HEK293 (cell line): ENCODE data around the gene CLASP2.

Source experiments
- CTCF ChIA-PET: fragments of 350-600 bp; formaldehyde crosslinking; extraction: SDS; loops from one replicate; lab custom pipeline; 2021; ENCODE audit warnings: antibody characterized with exemption; lab: Yijun Ruan, JAX
- POLR2A ChIA-PET: fragments of 300-600 bp; formaldehyde crosslinking; extraction: SDS; loops from one replicate; lab custom pipeline; 2020; ENCODE audit warnings: antibody characterized with exemption, inconsistent platforms; lab: Yijun Ruan, JAX
- H3K27ac ChIP-seq: fragments of 200-500 bp; sonication (Bioruptor generic); 2 replicates; pipeline ENCODE4 v1.5.1; 2014; ENCODE audit warnings: low read depth, low read length, control low read depth, inconsistent platforms; ENCODE audit errors: extremely low read depth
- H3K36me3 ChIP-seq, 2 experiments: fragments of 200-500 bp in 1 of 2; sonication (Bioruptor generic) in 1 of 2; 1 replicate in 1 of 2; 2 replicates in 1 of 2; pipeline ENCODE4 v1.5.1; 2014 to 2017; ENCODE audit warnings: inconsistent platforms in 2 of 2, low read length in 2 of 2; ENCODE audit not compliant: control insufficient read depth in 2 of 2, insufficient read depth in 1 of 2
- H3K4me1 ChIP-seq: fragments of 200-500 bp; sonication (Bioruptor generic); 2 replicates; pipeline ENCODE4 v1.5.1; 2014; ENCODE audit warnings: mild to moderate bottlenecking, low read length, inconsistent platforms; ENCODE audit not compliant: control insufficient read depth, insufficient read depth
- H3K4me3 ChIP-seq: 2 replicates; pipeline ENCODE4 v1.5.1; 2011; ENCODE audit warnings: low read depth, mild to moderate bottlenecking, control low read depth, low read length, moderate library complexity
- H3K9me3 ChIP-seq: fragments of 200-500 bp; sonication (Bioruptor generic); 2 replicates; pipeline ENCODE4 v1.5.1; 2014; ENCODE audit warnings: low read depth, low read length, inconsistent platforms; ENCODE audit not compliant: control insufficient read depth, insufficient read depth
- ATF2 ChIP-seq: fragments of 450-650 bp; formaldehyde crosslinking; IDR thresholded peaks from 2 replicates; pipeline ENCODE4 v1.5.1; 2016; ENCODE audit warnings: missing biosample characterization, missing genetic modification characterization, low read depth
- GLIS1 ChIP-seq: fragments of 450-650 bp; formaldehyde crosslinking; IDR thresholded peaks from 2 replicates; pipeline ENCODE4 v1.5.1; 2016; ENCODE audit warnings: missing biosample characterization, missing genetic modification characterization
- HOXA7 ChIP-seq: sonication (generic); formaldehyde crosslinking; IDR thresholded peaks from 2 replicates; pipeline ENCODE4 v1.8.1; 2022; ENCODE audit warnings: missing genetic modification reagents, borderline replicate concordance
- PRDM2 ChIP-seq: fragments of 450-650 bp; formaldehyde crosslinking; IDR thresholded peaks from 2 replicates; pipeline ENCODE4 v1.5.1; 2016; ENCODE audit warnings: missing biosample characterization, missing genetic modification characterization, borderline replicate concordance
- SETDB1 ChIP-seq: IDR thresholded peaks from one replicate; pipeline ENCODE4 v1.6.1; 2017; ENCODE audit warnings: mild to moderate bottlenecking, low read length, moderate library complexity, mixed read lengths; ENCODE audit not compliant: insufficient read length
- SP7 ChIP-seq: fragments of 450-650 bp; formaldehyde crosslinking; IDR thresholded peaks from 2 replicates; pipeline ENCODE4 v1.5.1; 2016; ENCODE audit warnings: missing biosample characterization, missing genetic modification characterization
- ZBTB20 ChIP-seq: fragments of 450-650 bp; formaldehyde crosslinking; IDR thresholded peaks from 2 replicates; pipeline ENCODE4 v1.5.1; 2016; ENCODE audit warnings: missing biosample characterization, missing genetic modification characterization
- ZNF148 ChIP-seq: fragments of 450-650 bp; formaldehyde crosslinking; IDR thresholded peaks from 2 replicates; pipeline ENCODE4 v1.5.0; 2017; ENCODE audit warnings: missing biosample characterization, missing genetic modification characterization, borderline replicate concordance
- ZNF341 ChIP-seq: fragments of 450-650 bp; formaldehyde crosslinking; IDR thresholded peaks from 2 replicates; pipeline ENCODE4; 2016; ENCODE audit warnings: low read depth, missing biosample characterization, missing genetic modification characterization
- ZNF398 ChIP-seq: fragments of 450-650 bp; formaldehyde crosslinking; IDR thresholded peaks from 2 replicates; pipeline ENCODE4 v1.5.1; 2017; ENCODE audit warnings: missing biosample characterization, missing genetic modification characterization
- ZNF518A ChIP-seq: fragments of 450-650 bp; formaldehyde crosslinking; conservative IDR thresholded peaks from 2 replicates; pipeline ENCODE4 v1.5.1; 2016; ENCODE audit warnings: low read depth, missing biosample characterization, missing genetic modification characterization
- ZNF658 ChIP-seq: fragments of 450-650 bp; formaldehyde crosslinking; IDR thresholded peaks from 2 replicates; pipeline ENCODE4; 2016; ENCODE audit warnings: missing biosample characterization, missing genetic modification characterization
- ZNF707 ChIP-seq: fragments of 450-650 bp; formaldehyde crosslinking; IDR thresholded peaks from 2 replicates; pipeline ENCODE4 v1.5.1; 2016; ENCODE audit warnings: missing biosample characterization, missing genetic modification characterization
- ZNF830 ChIP-seq: fragments of 450-650 bp; IDR thresholded peaks from 2 replicates; pipeline ENCODE4 v1.5.0; 2018; ENCODE audit warnings: missing biosample characterization, missing genetic modification characterization, low read depth, mild to moderate bottlenecking, moderate library complexity
- ZSCAN23 ChIP-seq: fragments of 450-650 bp; formaldehyde crosslinking; IDR thresholded peaks from 2 replicates; pipeline ENCODE4 v1.5.1; 2016; ENCODE audit warnings: missing biosample characterization, missing genetic modification characterization

CLASP2 gene

GRCh38 chr3:33704891-33705290 lies 13.2 kb downstream of the CLASP2 start (continued):
- no peak for TF ChIP-seq ZNF707 (tag by site-specific recombination)
- no peak for TF ChIP-seq SP7 (tag by site-specific recombination)
- TF ChIP-seq ZBTB20 (tag by site-specific recombination) = no peak
- TF ChIP-seq ZNF341 (tag by site-specific recombination) = no peak
- no peak for TF ChIP-seq HOXA7 (CRISPR knock-in tag)
- TF ChIP-seq ZNF658 = no peak
- TF ChIP-seq GLIS1 (tag by site-specific recombination) = no peak
- TF ChIP-seq ATF2 (tag by site-specific recombination) = no peak
- no peak for TF ChIP-seq PRDM2
- TF ChIP-seq ZSCAN23 = no peak
- no peak for TF ChIP-seq ZNF398 (tag by site-specific recombination)
- no peak for TF ChIP-seq ZNF830
- TF ChIP-seq ZNF518A (tag by site-specific recombination) = no peak
- TF ChIP-seq, all 188 proteins: peak for 0

GRCh38 chr3:33699275-33699674 lies 18.8 kb downstream of the CLASP2 start:
- TF ChIP-seq SETDB1 (peak; percentile 39), ZNF148 (no peak)
- CTCF ChIA-PET = no interaction called here
- no peak overlapping the region for H3K27ac ChIP-seq
- no peak overlapping the region for H3K4me3 ChIP-seq
- no peaks in the 10 kb centered on the region for H3K9me3 ChIP-seq
- no peaks in the 10 kb centered on the region for H3K4me1 ChIP-seq
- POLR2A ChIA-PET = no interaction called here
- H3K36me3 ChIP-seq = peaks cover 0 to 2% of the 10 kb centered on the region in 2 experiments; a peak in 1 of 3 replicates
